Measurements from ENCODE around the gene COX4I1.
"Not testable (repeated sequence)": the region's sequence is repeated elsewhere in the genome, so short reads cannot be mapped to it uniquely, and the experiment has no call there.

COX4I1 gene

GRCh38 chr16:85824161-85825135 is 25.0 kb downstream of the COX4I1 start:
- DNase-seq (ENCODE audit: low read depth): no peak

- no peak for DNase-seq (ENCODE audit: low read depth)
These were observed 25.8 kb downstream of the COX4I1 start for GRCh38 chr16:85825326-85825725.

GRCh38 chr16:85826686-85827247 is 27.3 kb downstream of the COX4I1 start:
- DNase-seq (ENCODE audit: low read depth): no peak

- no peak for DNase-seq (ENCODE audit: low read depth)
These were observed 28.7 kb downstream of the COX4I1 start for GRCh38 chr16:85828166-85828565.

- DNase-seq (ENCODE audit: low read depth): no peak
These were observed 29.8 kb downstream of the COX4I1 start for GRCh38 chr16:85829171-85829719.

- no peak for DNase-seq (ENCODE audit: low read depth)
These were observed 30.4 kb downstream of the COX4I1 start for GRCh38 chr16:85829751-85830445.

- no peak for DNase-seq (ENCODE audit: low read depth)
These were observed 31.3 kb downstream of the COX4I1 start for GRCh38 chr16:85830821-85831220.

- DNase-seq (ENCODE audit: low read depth): no peak
These were observed 33.2 kb downstream of the COX4I1 start for GRCh38 chr16:85832570-85833218.

GRCh38 chr16:85833219-85833920 is 33.9 kb downstream of the COX4I1 start:
- no peak for DNase-seq (ENCODE audit: low read depth)

GRCh38 chr16:85834741-85835140 is 35.2 kb downstream of the COX4I1 start:
- no peak for DNase-seq (ENCODE audit: low read depth)

- no peak for DNase-seq (ENCODE audit: low read depth)
These were observed 35.8 kb downstream of the COX4I1 start for GRCh38 chr16:85835227-85835751.

GRCh38 chr16:85835956-85836705 is 36.6 kb downstream of the COX4I1 start:
- no peak for DNase-seq (ENCODE audit: low read depth)

GRCh38 chr16:85836706-85837582 is 37.4 kb downstream of the COX4I1 start:
- no peak for DNase-seq (ENCODE audit: low read depth)

GRCh38 chr16:85837654-85838053 is 38.2 kb downstream of the COX4I1 start:
- not testable (repeated sequence) for DNase-seq (ENCODE audit: low read depth)

GRCh38 chr16:85838381-85838780 is 38.9 kb downstream of the COX4I1 start:
- no peak for DNase-seq (ENCODE audit: low read depth)

GRCh38 chr16:85838876-85839585 is 39.5 kb downstream of the COX4I1 start:
- DNase-seq (ENCODE audit: low read depth): no peak

GRCh38 chr16:85839681-85840240 is 40.3 kb downstream of the COX4I1 start:
- no peak for DNase-seq (ENCODE audit: low read depth)

- no peak for DNase-seq (ENCODE audit: low read depth)
These were observed 40.9 kb downstream of the COX4I1 start for GRCh38 chr16:85840395-85840794.

All from GM04504 (cell line).